ENCODE data around the gene CD72. TPM values are rescaled to one million over a fixed set of nuclear protein-coding genes. Genes with fewer than 3 reads are reported as not detected.
"Not testable (repeated sequence)": the region's sequence is repeated elsewhere in the genome, so short reads cannot be mapped to it uniquely, and the experiment has no call there.

CD72 gene
- polyA plus RNA-seq, 1 donor: 1.8 TPM

GRCh38 chr9:35638751-35639150 lies 20.5 kb upstream of the CD72 start:
- not testable (repeated sequence) for H3K27me3 ChIP-seq (ENCODE audit: control insufficient read depth, insufficient read depth, low read length); DNase-seq; H3K36me3 ChIP-seq (ENCODE audit: control insufficient read depth, insufficient read depth, low read length); H3K4me3 ChIP-seq (ENCODE audit: low read length); H3K4me1 ChIP-seq (ENCODE audit: control insufficient read depth, insufficient read depth, low read length); H3K27ac ChIP-seq (ENCODE audit: low read length); H3K9me3 ChIP-seq (ENCODE audit: control insufficient read depth, low read depth, low read length)
- no CpG with 5 or more reads among the region's 8 CpGs for WGBS (ENCODE audit: insufficient coverage, low lambda C conversion rate)

GRCh38 chr9:35637427-35637955 lies 19.3 kb upstream of the CD72 start:
- not testable (repeated sequence) for H3K27me3 ChIP-seq (ENCODE audit: control insufficient read depth, insufficient read depth, low read length); H3K9me3 ChIP-seq (ENCODE audit: control insufficient read depth, low read depth, low read length); H3K4me1 ChIP-seq (ENCODE audit: control insufficient read depth, insufficient read depth, low read length); DNase-seq; H3K36me3 ChIP-seq (ENCODE audit: control insufficient read depth, insufficient read depth, low read length); H3K27ac ChIP-seq (ENCODE audit: low read length); H3K4me3 ChIP-seq (ENCODE audit: low read length)
- WGBS (ENCODE audit: insufficient coverage, low lambda C conversion rate): 100% methylated on average over 1 of the region's 9 CpGs

GRCh38 chr9:35636877-35637246 lies 18.6 kb upstream of the CD72 start:
- H3K4me1 ChIP-seq (ENCODE audit: control insufficient read depth, insufficient read depth, low read length); H3K27ac ChIP-seq (ENCODE audit: low read length); H3K27me3 ChIP-seq (ENCODE audit: control insufficient read depth, insufficient read depth, low read length); DNase-seq; H3K36me3 ChIP-seq (ENCODE audit: control insufficient read depth, insufficient read depth, low read length); H3K4me3 ChIP-seq (ENCODE audit: low read length); H3K9me3 ChIP-seq (ENCODE audit: control insufficient read depth, low read depth, low read length): not testable (repeated sequence)
- WGBS (ENCODE audit: insufficient coverage, low lambda C conversion rate): no CpG with 5 or more reads among the region's 6 CpGs

GRCh38 chr9:35636135-35636876 lies 18.1 kb upstream of the CD72 start:
- Histone ChIP-seq H3K27me3 (ENCODE audit: control insufficient read depth, insufficient read depth, low read length) (no peaks in the 10 kb centered on the region), H3K4me3 (ENCODE audit: low read length) (no peak overlapping the region), H3K27ac (ENCODE audit: low read length) (no peak overlapping the region), H3K4me1 (ENCODE audit: control insufficient read depth, insufficient read depth, low read length) (no peaks in the 10 kb centered on the region), H3K9me3 (ENCODE audit: control insufficient read depth, low read depth, low read length) (no peaks in the 10 kb centered on the region), H3K36me3 (ENCODE audit: control insufficient read depth, insufficient read depth, low read length) (no peaks in the 10 kb centered on the region)
- WGBS (ENCODE audit: insufficient coverage, low lambda C conversion rate): 80% methylated on average over 2 of the region's 9 CpGs
- no peak for DNase-seq

GRCh38 chr9:35635730-35636129 lies 17.5 kb upstream of the CD72 start:
- no peaks in the 10 kb centered on the region for H3K27me3 ChIP-seq (ENCODE audit: control insufficient read depth, insufficient read depth, low read length)
- H3K4me3 ChIP-seq (ENCODE audit: low read length): no peak overlapping the region
- no peak overlapping the region for H3K27ac ChIP-seq (ENCODE audit: low read length)
- DNase-seq: no peak
- no peaks in the 10 kb centered on the region for H3K4me1 ChIP-seq (ENCODE audit: control insufficient read depth, insufficient read depth, low read length)
- no peaks in the 10 kb centered on the region for H3K9me3 ChIP-seq (ENCODE audit: control insufficient read depth, low read depth, low read length)
- H3K36me3 ChIP-seq (ENCODE audit: control insufficient read depth, insufficient read depth, low read length): no peaks in the 10 kb centered on the region

DNA sequence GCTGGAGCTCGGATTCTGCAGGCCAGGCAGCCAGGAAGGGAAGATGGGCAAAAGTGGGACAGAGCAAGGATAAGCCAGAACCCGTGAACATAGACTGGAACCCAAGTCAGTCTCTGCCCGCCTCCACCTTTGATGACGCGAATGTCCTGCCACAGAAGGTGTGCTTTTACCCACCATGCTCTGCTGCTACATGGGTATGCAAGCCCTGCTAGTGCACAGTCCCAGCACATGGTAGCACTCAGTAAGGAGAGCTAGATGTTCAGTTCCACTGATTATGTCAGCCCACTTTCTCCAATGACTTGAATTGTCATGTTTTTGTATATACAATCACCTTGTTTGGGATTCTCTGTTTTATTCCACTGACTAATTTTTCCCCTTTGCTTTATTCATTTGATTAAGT lies 11.4 kb upstream of the CD72 start:
- no peaks in the 10 kb centered on the region for H3K27me3 ChIP-seq (ENCODE audit: control insufficient read depth, insufficient read depth, low read length)
- no peak overlapping the region for H3K27ac ChIP-seq (ENCODE audit: low read length)
- no peaks in the 10 kb centered on the region for H3K4me1 ChIP-seq (ENCODE audit: control insufficient read depth, insufficient read depth, low read length)
- no peaks in the 10 kb centered on the region for H3K36me3 ChIP-seq (ENCODE audit: control insufficient read depth, insufficient read depth, low read length)
- H3K4me3 ChIP-seq (ENCODE audit: low read length): no peak overlapping the region
- no peaks in the 10 kb centered on the region for H3K9me3 ChIP-seq (ENCODE audit: control insufficient read depth, low read depth, low read length)
- WGBS (ENCODE audit: insufficient coverage, low lambda C conversion rate): no CpG with 5 or more reads among the region's 5 CpGs
- DNase-seq: no peak

DNA sequence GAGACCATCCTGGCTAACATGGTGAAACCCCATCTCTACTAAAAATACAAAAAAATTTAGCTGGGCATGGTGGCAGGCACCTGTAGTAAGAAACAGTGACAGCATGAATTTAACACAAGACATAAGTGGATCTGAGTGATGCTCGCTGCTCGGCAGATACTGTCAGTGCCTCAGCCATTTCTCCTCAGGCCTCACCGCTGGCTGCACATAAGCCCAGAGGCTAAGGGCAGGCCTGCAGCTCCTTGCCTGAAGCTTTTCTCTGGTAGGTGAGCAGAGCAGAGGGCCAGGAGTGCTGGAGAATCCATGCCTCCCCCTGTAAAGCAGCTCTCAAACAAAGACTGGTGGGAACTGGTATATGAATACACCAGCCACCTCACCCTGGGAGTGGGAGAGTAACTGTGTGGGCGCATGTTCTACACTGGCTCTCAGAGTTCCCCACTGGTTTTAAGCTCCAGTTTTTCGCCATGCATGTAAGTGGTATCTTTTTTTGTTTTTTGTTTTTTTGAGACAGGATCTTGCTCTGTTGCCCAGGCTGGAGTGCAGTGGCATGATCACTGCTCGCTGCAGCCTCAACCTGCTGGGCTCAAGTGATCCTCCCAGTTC lies 10.3 kb upstream of the CD72 start:
- no peaks in the 10 kb centered on the region for H3K36me3 ChIP-seq (ENCODE audit: control insufficient read depth, insufficient read depth, low read length)
- DNase-seq: no peak
- WGBS (ENCODE audit: insufficient coverage, low lambda C conversion rate): no CpG with 5 or more reads among the region's 6 CpGs
- no peaks in the 10 kb centered on the region for H3K9me3 ChIP-seq (ENCODE audit: control insufficient read depth, low read depth, low read length)
- H3K27ac ChIP-seq (ENCODE audit: low read length): no peak overlapping the region
- H3K27me3 ChIP-seq (ENCODE audit: control insufficient read depth, insufficient read depth, low read length): no peaks in the 10 kb centered on the region
- no peak overlapping the region for H3K4me3 ChIP-seq (ENCODE audit: low read length)
- peaks cover 2% of the 10 kb centered on the region for H3K4me1 ChIP-seq (ENCODE audit: control insufficient read depth, insufficient read depth, low read length)

GRCh38 chr9:35627575-35627974 lies 9.4 kb upstream of the CD72 start:
- H3K27ac ChIP-seq (ENCODE audit: low read length): no peak overlapping the region
- no peak for DNase-seq
- H3K27me3 ChIP-seq (ENCODE audit: control insufficient read depth, insufficient read depth, low read length): no peaks in the 10 kb centered on the region
- H3K4me3 ChIP-seq (ENCODE audit: low read length): no peak overlapping the region
- WGBS (ENCODE audit: insufficient coverage, low lambda C conversion rate): 100% methylated on average over 2 of the region's 2 CpGs
- no peaks in the 10 kb centered on the region for H3K36me3 ChIP-seq (ENCODE audit: control insufficient read depth, insufficient read depth, low read length)
- H3K9me3 ChIP-seq (ENCODE audit: control insufficient read depth, low read depth, low read length): no peaks in the 10 kb centered on the region
- H3K4me1 ChIP-seq (ENCODE audit: control insufficient read depth, insufficient read depth, low read length): peaks cover 2% of the 10 kb centered on the region

- Histone ChIP-seq H3K4me1 (ENCODE audit: control insufficient read depth, insufficient read depth, low read length) (peaks cover 12% of the 10 kb centered on the region), H3K9me3 (ENCODE audit: control insufficient read depth, low read depth, low read length) (no peaks in the 10 kb centered on the region), H3K4me3 (ENCODE audit: low read length) (no peak overlapping the region), H3K36me3 (ENCODE audit: control insufficient read depth, insufficient read depth, low read length) (no peaks in the 10 kb centered on the region), H3K27ac (ENCODE audit: low read length) (no peak overlapping the region), H3K27me3 (ENCODE audit: control insufficient read depth, insufficient read depth, low read length) (peaks cover 27% of the 10 kb centered on the region)
- DNase-seq: no peak
- no CpG with 5 or more reads among the region's 2 CpGs for WGBS (ENCODE audit: insufficient coverage, low lambda C conversion rate)
These were observed 1.6 kb upstream of the CD72 start for GRCh38 chr9:35619800-35620158.

DNA sequence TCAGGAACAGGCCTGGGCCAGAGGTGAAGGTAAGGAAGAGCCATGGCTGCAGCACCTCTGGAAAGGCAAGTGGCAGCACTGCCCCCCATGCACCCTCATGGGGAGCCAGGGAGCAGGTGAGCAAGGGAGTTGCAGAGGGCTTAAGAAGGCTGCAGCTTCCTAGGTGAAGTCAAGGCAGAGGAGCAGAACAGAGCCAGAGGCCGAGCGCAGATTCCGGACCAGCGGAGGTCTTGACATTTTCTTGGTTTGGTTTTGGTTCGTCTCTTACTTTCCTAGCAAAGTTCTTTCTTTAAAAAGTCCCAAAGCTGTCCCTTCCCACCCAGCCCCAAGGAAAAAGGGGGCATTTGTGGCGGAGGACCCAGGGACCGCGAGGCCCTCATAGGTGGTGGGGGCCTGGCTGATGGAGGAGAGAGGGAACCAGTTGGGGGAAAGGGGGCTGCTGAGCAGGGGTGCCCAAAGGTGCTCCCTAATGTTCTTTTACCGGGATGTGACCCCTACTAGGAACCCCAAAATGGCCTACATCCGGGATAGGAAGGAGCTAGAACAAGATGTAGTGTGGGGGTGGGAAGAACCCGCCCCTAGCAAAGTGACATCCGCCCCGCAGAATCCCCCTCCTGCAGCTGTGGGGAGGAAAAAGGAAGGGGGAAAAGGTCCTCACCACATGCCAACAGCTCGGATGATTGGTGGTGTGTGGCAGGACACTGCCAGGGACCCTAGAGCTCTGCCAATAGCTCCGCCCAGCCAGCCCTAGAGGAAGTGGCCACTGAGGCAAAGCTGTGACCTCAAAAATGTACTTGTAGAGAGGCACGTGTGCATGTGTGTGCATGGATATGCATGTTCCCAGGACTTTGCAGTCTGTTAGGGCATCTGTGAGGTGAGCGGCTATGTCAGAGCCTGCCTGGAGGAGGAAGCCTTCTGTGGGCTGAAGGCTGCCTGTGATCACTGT lies 914 bp upstream of the CD72 start:
- WGBS (ENCODE audit: insufficient coverage, low lambda C conversion rate): no CpG with 5 or more reads among the region's 17 CpGs
- H3K9me3 ChIP-seq (ENCODE audit: control insufficient read depth, low read depth, low read length): no peaks in the 10 kb centered on the region
- H3K4me1 ChIP-seq (ENCODE audit: control insufficient read depth, insufficient read depth, low read length): peaks cover 10% of the 10 kb centered on the region
- H3K27ac ChIP-seq (ENCODE audit: low read length): no peak overlapping the region
- no peak for DNase-seq
- H3K4me3 ChIP-seq (ENCODE audit: low read length): no peak overlapping the region
- no peaks in the 10 kb centered on the region for H3K36me3 ChIP-seq (ENCODE audit: control insufficient read depth, insufficient read depth, low read length)
- peaks cover 27% of the 10 kb centered on the region for H3K27me3 ChIP-seq (ENCODE audit: control insufficient read depth, insufficient read depth, low read length)
